GM12892 (cell line): ENCODE data around the gene COPS8.

Experiments used
- POLR2A ChIP-seq: IDR thresholded peaks from 2 replicates; pipeline ENCODE4 v1.6.1; 2011; ENCODE audit warnings: low read depth, low read length, control low read depth
- POLR2AphosphoS5 ChIP-seq: IDR thresholded peaks from 2 replicates; pipeline ENCODE4 v1.6.1; 2011; ENCODE audit warnings: low read depth, low read length, control low read depth

GRCh38 chr2:237073552-237073951 is 12.1 kb upstream of the COPS8 start:
- no peak for TF ChIP-seq POLR2AphosphoS5
- TF ChIP-seq POLR2A, result no peak
